Parathyroid adenoma (tissue), 2 donors: ENCODE measurements around the gene MEX3A.

ENCODE experiments used
- H2AFZ ChIP-seq: fragments of 300-600 bp; sonication (generic); one replicate; pipeline ENCODE4 v1.7.0; 2017; ENCODE audit warnings: antibody characterized with exemption, mild to moderate bottlenecking
- H3K27ac ChIP-seq: fragments of 300-600 bp; sonication (generic); one replicate; pipeline ENCODE4 v1.7.0; 2017
- H3K27me3 ChIP-seq: fragments of 300-600 bp; sonication (generic); one replicate; pipeline ENCODE4 v1.7.0; 2017; ENCODE audit warnings: low read length; ENCODE audit not compliant: control insufficient read depth, insufficient read depth
- H3K36me3 ChIP-seq: fragments of 300-600 bp; sonication (generic); one replicate; pipeline ENCODE4 v1.7.0; 2017; ENCODE audit warnings: low read length; ENCODE audit not compliant: control insufficient read depth, insufficient read depth
- H3K4me1 ChIP-seq: fragments of 300-600 bp; sonication (generic); one replicate; pipeline ENCODE4 v1.7.0; 2017; ENCODE audit warnings: control low read depth
- H3K4me2 ChIP-seq: fragments of 300-600 bp; sonication (generic); one replicate; pipeline ENCODE4 v1.7.0; 2017; ENCODE audit warnings: low read length
- H3K4me3 ChIP-seq: fragments of 300-600 bp; sonication (generic); one replicate; pipeline ENCODE4 v1.7.0; 2017; ENCODE audit warnings: low read depth, low read length
- H3K79me2 ChIP-seq: fragments of 300-600 bp; sonication (generic); one replicate; pipeline ENCODE4 v1.7.0; 2017; ENCODE audit warnings: control low read depth
- H3K9ac ChIP-seq: fragments of 300-600 bp; sonication (generic); one replicate; pipeline ENCODE4 v1.7.0; 2017; ENCODE audit warnings: mild to moderate bottlenecking
- H3K9me3 ChIP-seq: fragments of 300-600 bp; sonication (generic); one replicate; pipeline ENCODE4 v1.7.0; 2017; ENCODE audit warnings: low read length; ENCODE audit not compliant: control insufficient read depth
- CTCF ChIP-seq: fragments of 300-600 bp; sonication (generic); IDR thresholded peaks from one replicate; pipeline ENCODE4 v1.7.0; 2017; ENCODE audit warnings: antibody characterized with exemption, mild to moderate bottlenecking
- donor health status: primary hyperparathyroidism.

Gene MEX3A

GRCh38 chr1:156082309-156083091 lies at the start of gene MEX3A:
MEX3A (minus strand) TSS chr1:156082465; CDS start chr1:156081998, 467 bp downstream.
- TF ChIP-seq CTCF, result no peak
- Histone ChIP-seq H3K79me2 (no peaks in the 10 kb centered on the region), H3K27me3 (no peaks in the 10 kb centered on the region), H3K9ac (no peak within 1 kb of the TSS), H3K4me1 (no peaks in the 10 kb centered on the region), H3K4me2 (peak within 1 kb of the TSS; percentile 85), H2AFZ (peak within 1 kb of the TSS; percentile 83), H3K9me3 (no peaks in the 10 kb centered on the region), H3K4me3 (peak within 1 kb of the TSS; percentile 67), H3K27ac (no peak within 1 kb of the TSS), H3K36me3 (no peaks in the 10 kb centered on the region)

GRCh38 chr1:156130578-156130942 lies 48.3 kb upstream of the MEX3A start:
- Histone ChIP-seq H3K27ac (peak overlapping the region; percentile 80), H3K27me3 (no peaks in the 10 kb centered on the region), H3K4me3 (no peak overlapping the region), H2AFZ (no peak overlapping the region), H3K9me3 (no peaks in the 10 kb centered on the region), H3K79me2 (peaks cover 2% of the 10 kb centered on the region), H3K36me3 (no peaks in the 10 kb centered on the region), H3K4me1 (no peaks in the 10 kb centered on the region), H3K4me2 (peak overlapping the region; percentile 21), H3K9ac (no peak overlapping the region)
- no peak for TF ChIP-seq CTCF

GRCh38 chr1:156129687-156130577 lies 47.7 kb upstream of the MEX3A start:
- Histone ChIP-seq H3K4me3 (no peak overlapping the region), H2AFZ (no peak overlapping the region), H3K9me3 (no peaks in the 10 kb centered on the region), H3K79me2 (peaks cover 4% of the 10 kb centered on the region), H3K9ac (no peak overlapping the region), H3K36me3 (no peaks in the 10 kb centered on the region), H3K4me1 (no peaks in the 10 kb centered on the region), H3K27me3 (no peaks in the 10 kb centered on the region), H3K27ac (peak overlapping the region; percentile 80), H3K4me2 (peak overlapping the region; percentile 21)
- peak; percentile 78 for TF ChIP-seq CTCF

- Histone ChIP-seq H3K79me2 (peaks cover 9% of the 10 kb centered on the region), H2AFZ (no peak overlapping the region), H3K4me3 (no peak overlapping the region), H3K36me3 (no peaks in the 10 kb centered on the region), H3K4me2 (peak overlapping the region; percentile 26), H3K27me3 (no peaks in the 10 kb centered on the region), H3K27ac (peak overlapping the region; percentile 80), H3K9ac (no peak overlapping the region), H3K4me1 (peaks cover under 1% of the 10 kb centered on the region), H3K9me3 (no peaks in the 10 kb centered on the region)
- TF ChIP-seq CTCF, result no peak
These were observed 46.7 kb upstream of the MEX3A start for GRCh38 chr1:156128654-156129597.
